CD14-positive monocyte (primary cell): ENCODE data around the gene HIPK3. TPM values are rescaled to one million over a fixed set of nuclear protein-coding genes. Genes with fewer than 3 reads are reported as not detected.

ENCODE experiments used
- DNase-seq, 3 donors: peaks; one replicate each; pipeline ENCODE4 v3.0.0-alpha.2; 2011 to 2022
- H2AFZ ChIP-seq: 2 replicates; pipeline ENCODE4 v1.6.0; 2012; ENCODE audit warnings: mild to moderate bottlenecking, low read depth, low read length, inconsistent platforms; ENCODE audit not compliant: insufficient read depth, poor library complexity, severe bottlenecking
- H3K27ac ChIP-seq, 2 donors: 1 replicate in 1 of 2; 2 replicates in 1 of 2; pipeline ENCODE4 v1.5.1; 2012 to 2013; ENCODE audit warnings: low read length in 2 of 2, control low read depth in 1 of 2, inconsistent platforms in 1 of 2, low read depth in 1 of 2, mild to moderate bottlenecking in 1 of 2
- H3K27me3 ChIP-seq, 2 donors: one replicate each; pipeline versions ENCODE4 v1.6.0 to v1.6.1; 2011 to 2013; ENCODE audit warnings: low read length in 2 of 2; ENCODE audit not compliant: control insufficient read depth in 2 of 2, insufficient read depth in 2 of 2
- H3K36me3 ChIP-seq, 2 donors: replicated peaks in 1 of 2; 1 replicate in 1 of 2; 2 replicates in 1 of 2; pipeline versions ENCODE4 v1.5.1 to v1.6.1; 2012 to 2013; ENCODE audit warnings: low read length in 2 of 2, control low read depth in 1 of 2, inconsistent platforms in 1 of 2, mild to moderate bottlenecking in 1 of 2; ENCODE audit not compliant: insufficient read depth in 2 of 2, control insufficient read depth in 1 of 2
- H3K4me1 ChIP-seq, 2 donors: 1 replicate in 1 of 2; 2 replicates in 1 of 2; pipeline versions ENCODE4 v1.5.1 to v1.6.1; 2012 to 2013; ENCODE audit warnings: low read length in 2 of 2, control low read depth in 1 of 2, inconsistent platforms in 1 of 2, mild to moderate bottlenecking in 1 of 2, moderate library complexity in 1 of 2; ENCODE audit not compliant: insufficient read depth in 2 of 2, control insufficient read depth in 1 of 2
- H3K4me2 ChIP-seq: replicated peaks from 2 replicates; pipeline ENCODE3; 2012; ENCODE audit warnings: low read length, moderate library complexity, mild to moderate bottlenecking; ENCODE audit not compliant: poor library complexity, severe bottlenecking; ENCODE audit errors: extremely low read depth
- H3K4me3 ChIP-seq, 3 experiments: fragments of 200-600 bp in 1 of 3; sonication (generic) in 1 of 3; replicated peaks in 1 of 3; 1 replicate in 2 of 3; 2 replicates in 1 of 3; pipeline ENCODE4 v1.5.1; 2011 to 2013; ENCODE audit warnings: low read length in 3 of 3, mild to moderate bottlenecking in 3 of 3, control low read depth in 2 of 3, low read depth in 2 of 3, inconsistent platforms in 1 of 3, moderate library complexity in 1 of 3
- H3K79me2 ChIP-seq: 2 replicates; pipeline ENCODE4 v1.6.0; 2012; ENCODE audit warnings: mild to moderate bottlenecking, control low read depth, inconsistent platforms, low read length, moderate library complexity; ENCODE audit not compliant: insufficient read depth
- H3K9ac ChIP-seq: 2 replicates; pipeline ENCODE4 v1.6.0; 2017; ENCODE audit warnings: low read length, mild to moderate bottlenecking; ENCODE audit not compliant: insufficient read depth, poor library complexity, severe bottlenecking
- H3K9me3 ChIP-seq, 2 donors: replicated peaks in 1 of 2; 1 replicate in 1 of 2; 2 replicates in 1 of 2; pipeline versions ENCODE4 v1.5.1 to v1.6.1; 2012 to 2013; ENCODE audit warnings: low read length in 2 of 2, control low read depth in 1 of 2; ENCODE audit not compliant: control insufficient read depth in 1 of 2, insufficient read depth in 1 of 2
- H4K20me1 ChIP-seq: 2 replicates; pipeline ENCODE4 v1.6.0; 2012; ENCODE audit warnings: mild to moderate bottlenecking, low read length, control low read depth, moderate library complexity; ENCODE audit not compliant: insufficient read depth
- H3K27ac Mint-ChIP-seq, 7 donors: one replicate each; pipeline ENCODE4 v1.8.0; 2020; ENCODE audit warnings: mild to moderate bottlenecking in 7 of 7, mixed read lengths in 7 of 7, moderate library complexity in 6 of 7, inconsistent platforms in 2 of 7
- H3K27me3 Mint-ChIP-seq, 3 donors: one replicate each; pipeline ENCODE4 v1.8.0; 2021 to 2022; ENCODE audit warnings: low read depth in 3 of 3, mild to moderate bottlenecking in 3 of 3, mixed read lengths in 3 of 3, moderate library complexity in 3 of 3, inconsistent platforms in 1 of 3
- H3K36me3 Mint-ChIP-seq, 2 donors: one replicate each; pipeline ENCODE4 v1.8.0; 2020; ENCODE audit warnings: mixed read lengths in 2 of 2, inconsistent platforms in 1 of 2, mild to moderate bottlenecking in 1 of 2
- H3K4me1 Mint-ChIP-seq: one replicate; pipeline ENCODE4 v1.8.0; 2020; ENCODE audit warnings: mild to moderate bottlenecking, mixed read lengths
- H3K4me3 Mint-ChIP-seq, 2 donors: one replicate each; pipeline ENCODE4 v1.8.0; 2020; ENCODE audit warnings: mild to moderate bottlenecking in 2 of 2, mixed read lengths in 2 of 2, moderate library complexity in 1 of 2
- H3K9me3 Mint-ChIP-seq, 7 donors: one replicate each; pipeline ENCODE4 v1.8.0; 2020 to 2022; ENCODE audit warnings: mixed read lengths in 7 of 7, mild to moderate bottlenecking in 6 of 7, moderate library complexity in 6 of 7, inconsistent platforms in 2 of 7
- WGBS: methylation state at CpG from one replicate; pipeline ENCODE4 v1.1.5; 2013; ENCODE audit warnings: missing lambda C conversion rate; ENCODE audit not compliant: insufficient coverage; 5-methylcytosine and 5-hydroxymethylcytosine counted together
- intact Hi-C, 2 donors: fragments of 100-400 bp; cut with micrococcal nuclease; formaldehyde crosslinking; loops; one replicate each; pipeline versions ENCODE4 v1.15.0 to v1.15.1; 2023
- polyA plus RNA-seq, 3 donors: library from polyadenylated mRNA; depleted of rRNA in 1 of 3; unstranded in 2 of 3; stranded (reverse) in 1 of 3; fragments of 300-500 nt in 2 of 3; fragments of >200 nt in 1 of 3; fragmentation: Illumina TruSeq in 2 of 3; gene quantifications; 1 replicate in 2 of 3; 2 replicates in 1 of 3; pipeline ENCODE4 v1.2.3, GENCODE V29; 2012 to 2021
- TF ChIP-seq, protein P1 (sequence below): fragments of 200-600 bp; IDR thresholded peaks from one replicate; pipeline ENCODE4 v1.8.0; 2022; ENCODE audit warnings: antibody characterized with exemption, mild to moderate bottlenecking

HIPK3 gene
- polyA plus RNA-seq, 3 donors = 62.0 to 68.6 (median 63.5) TPM

DNA sequence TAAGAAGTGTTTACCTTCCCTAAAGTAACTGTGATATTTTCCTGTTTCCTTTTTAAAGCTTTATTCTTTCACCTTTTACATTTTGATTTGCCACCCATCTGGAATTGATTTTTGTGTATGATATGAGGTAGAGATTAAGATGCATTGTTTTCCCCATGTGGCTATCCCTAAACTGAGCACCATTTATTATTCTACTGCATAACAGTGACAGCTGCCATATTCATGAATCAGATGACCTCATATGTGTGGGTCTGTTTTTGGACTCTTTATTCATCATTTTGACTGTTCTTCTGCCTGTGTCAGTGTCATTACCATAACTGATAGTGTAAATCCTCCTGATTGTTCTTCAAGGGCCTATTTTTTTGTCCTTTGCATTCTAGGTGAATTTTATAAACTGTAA lies 50.8 kb downstream of the HIPK3 start:
- no peak overlapping the region for H3K4me3 Mint-ChIP-seq
- Histone ChIP-seq H2AFZ (no peak overlapping the region), H4K20me1 (peaks cover 100% of the 10 kb centered on the region), H3K27me3 (no peaks in the 10 kb centered on the region), H3K27ac (peak overlapping the region in 1 of 2 donors; percentile 26), H3K4me2 (no peak overlapping the region), H3K4me1 (peaks cover 0 to 4% of the 10 kb centered on the region in 2 donors), H3K4me3 (no peak overlapping the region), H3K36me3 (peaks cover 0 to 32% of the 10 kb centered on the region in 2 donors), H3K9ac (no peak overlapping the region), H3K9me3 (no peaks in the 10 kb centered on the region), H3K79me2 (peaks cover 100% of the 10 kb centered on the region)
- H3K27ac Mint-ChIP-seq = peak overlapping the region in 2 of 7 donors; percentile 43 to 69
- intact Hi-C loops = no loop called here
- DNase-seq = no peak
- TF ChIP-seq, protein P1, sequence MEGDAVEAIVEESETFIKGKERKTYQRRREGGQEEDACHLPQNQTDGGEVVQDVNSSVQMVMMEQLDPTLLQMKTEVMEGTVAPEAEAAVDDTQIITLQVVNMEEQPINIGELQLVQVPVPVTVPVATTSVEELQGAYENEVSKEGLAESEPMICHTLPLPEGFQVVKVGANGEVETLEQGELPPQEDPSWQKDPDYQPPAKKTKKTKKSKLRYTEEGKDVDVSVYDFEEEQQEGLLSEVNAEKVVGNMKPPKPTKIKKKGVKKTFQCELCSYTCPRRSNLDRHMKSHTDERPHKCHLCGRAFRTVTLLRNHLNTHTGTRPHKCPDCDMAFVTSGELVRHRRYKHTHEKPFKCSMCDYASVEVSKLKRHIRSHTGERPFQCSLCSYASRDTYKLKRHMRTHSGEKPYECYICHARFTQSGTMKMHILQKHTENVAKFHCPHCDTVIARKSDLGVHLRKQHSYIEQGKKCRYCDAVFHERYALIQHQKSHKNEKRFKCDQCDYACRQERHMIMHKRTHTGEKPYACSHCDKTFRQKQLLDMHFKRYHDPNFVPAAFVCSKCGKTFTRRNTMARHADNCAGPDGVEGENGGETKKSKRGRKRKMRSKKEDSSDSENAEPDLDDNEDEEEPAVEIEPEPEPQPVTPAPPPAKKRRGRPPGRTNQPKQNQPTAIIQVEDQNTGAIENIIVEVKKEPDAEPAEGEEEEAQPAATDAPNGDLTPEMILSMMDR = no peak
- no peaks in the 10 kb centered on the region for H3K27me3 Mint-ChIP-seq
- no peaks in the 10 kb centered on the region for H3K9me3 Mint-ChIP-seq
- H3K36me3 Mint-ChIP-seq = peaks cover 15 to 33% of the 10 kb centered on the region in 2 donors
- H3K4me1 Mint-ChIP-seq = peaks cover 13% of the 10 kb centered on the region

DNA sequence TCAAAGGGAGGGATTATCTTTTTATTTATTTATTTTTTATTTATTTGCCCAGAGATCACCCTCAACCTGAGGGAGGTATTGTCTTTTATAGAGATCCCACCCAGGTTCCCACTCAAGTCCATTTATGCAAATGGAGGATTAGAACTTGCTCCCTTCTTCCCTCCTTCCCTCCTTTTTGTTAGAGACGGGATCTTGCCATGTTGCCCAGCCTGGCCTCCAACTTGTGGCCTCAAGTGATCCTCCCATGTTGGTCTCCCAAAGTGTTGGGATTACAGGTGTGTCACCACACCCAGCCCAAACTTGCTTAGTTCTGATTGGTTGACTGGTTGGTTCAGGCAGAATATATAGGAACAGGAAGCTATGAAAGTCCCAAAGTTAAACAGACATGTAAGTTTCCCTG lies 51.9 kb downstream of the HIPK3 start:
- Histone ChIP-seq H3K9me3 (no peaks in the 10 kb centered on the region), H3K27me3 (no peaks in the 10 kb centered on the region), H3K9ac (no peak overlapping the region), H3K79me2 (peaks cover 100% of the 10 kb centered on the region), H3K4me1 (peaks cover 0 to 9% of the 10 kb centered on the region in 2 donors), H3K27ac (no peak overlapping the region), H3K4me3 (no peak overlapping the region), H2AFZ (no peak overlapping the region), H3K4me2 (no peak overlapping the region), H4K20me1 (peaks cover 100% of the 10 kb centered on the region), H3K36me3 (peaks cover 0 to 26% of the 10 kb centered on the region in 2 donors)
- H3K27ac Mint-ChIP-seq = peak overlapping the region in 3 of 7 donors; percentile 59 to 79 (median 64)
- intact Hi-C loops = no loop called here
- H3K36me3 Mint-ChIP-seq = peaks cover 13 to 37% of the 10 kb centered on the region in 2 donors
- peaks cover 17% of the 10 kb centered on the region for H3K4me1 Mint-ChIP-seq
- no peak for DNase-seq
- H3K9me3 Mint-ChIP-seq = no peaks in the 10 kb centered on the region
- no peak overlapping the region for H3K4me3 Mint-ChIP-seq
- TF ChIP-seq, protein P1 = no peak
- no CpG with 5 or more reads among the region's 1 CpG for WGBS
- H3K27me3 Mint-ChIP-seq = no peaks in the 10 kb centered on the region
